AG09319 (cell line): ENCODE data around the gene EEPD1.
A peak's percentile ranks its signal among the peaks of the same experiment; 100 is the strongest.

ENCODE experiments used
- DNase-seq: peaks from one replicate; pipeline ENCODE4 v3.0.0-alpha.2; 2010; ENCODE audit warnings: low read depth; ENCODE audit errors: extremely low read depth
- TF ChIP-seq, protein P1 (sequence below): IDR thresholded peaks from 2 replicates; pipeline ENCODE4 v1.5.1; 2011; ENCODE audit warnings: low read depth, mild to moderate bottlenecking, inconsistent platforms, low read length, moderate library complexity

Gene EEPD1

GRCh38 chr7:36217961-36218284, 64.9 kb downstream of the EEPD1 start:
- TF ChIP-seq, protein P1, sequence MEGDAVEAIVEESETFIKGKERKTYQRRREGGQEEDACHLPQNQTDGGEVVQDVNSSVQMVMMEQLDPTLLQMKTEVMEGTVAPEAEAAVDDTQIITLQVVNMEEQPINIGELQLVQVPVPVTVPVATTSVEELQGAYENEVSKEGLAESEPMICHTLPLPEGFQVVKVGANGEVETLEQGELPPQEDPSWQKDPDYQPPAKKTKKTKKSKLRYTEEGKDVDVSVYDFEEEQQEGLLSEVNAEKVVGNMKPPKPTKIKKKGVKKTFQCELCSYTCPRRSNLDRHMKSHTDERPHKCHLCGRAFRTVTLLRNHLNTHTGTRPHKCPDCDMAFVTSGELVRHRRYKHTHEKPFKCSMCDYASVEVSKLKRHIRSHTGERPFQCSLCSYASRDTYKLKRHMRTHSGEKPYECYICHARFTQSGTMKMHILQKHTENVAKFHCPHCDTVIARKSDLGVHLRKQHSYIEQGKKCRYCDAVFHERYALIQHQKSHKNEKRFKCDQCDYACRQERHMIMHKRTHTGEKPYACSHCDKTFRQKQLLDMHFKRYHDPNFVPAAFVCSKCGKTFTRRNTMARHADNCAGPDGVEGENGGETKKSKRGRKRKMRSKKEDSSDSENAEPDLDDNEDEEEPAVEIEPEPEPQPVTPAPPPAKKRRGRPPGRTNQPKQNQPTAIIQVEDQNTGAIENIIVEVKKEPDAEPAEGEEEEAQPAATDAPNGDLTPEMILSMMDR: no peak
- no peak for DNase-seq

DNA sequence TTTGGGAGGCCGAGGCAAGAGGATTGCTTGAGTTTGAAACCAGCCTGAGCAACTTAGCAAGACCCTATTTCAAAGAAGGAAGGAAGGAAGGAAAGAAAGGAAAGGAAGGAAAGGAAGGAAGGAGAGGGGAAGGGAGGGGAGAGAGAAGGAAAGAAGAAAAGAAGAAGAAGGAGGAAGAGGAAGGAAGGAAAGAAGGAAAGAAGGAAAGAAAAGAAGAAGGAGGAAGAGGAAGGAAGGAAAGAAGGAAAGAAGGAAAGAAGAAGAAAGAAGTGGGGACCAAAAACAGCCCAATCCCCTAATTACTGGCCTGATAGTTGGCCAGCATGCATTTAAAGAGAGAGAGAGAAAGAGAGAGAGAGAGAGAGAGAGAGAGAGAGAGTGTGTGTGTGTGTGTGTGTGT, 66.4 kb downstream of the EEPD1 start:
- TF ChIP-seq, protein P1: no peak
- DNase-seq: no peak

DNA sequence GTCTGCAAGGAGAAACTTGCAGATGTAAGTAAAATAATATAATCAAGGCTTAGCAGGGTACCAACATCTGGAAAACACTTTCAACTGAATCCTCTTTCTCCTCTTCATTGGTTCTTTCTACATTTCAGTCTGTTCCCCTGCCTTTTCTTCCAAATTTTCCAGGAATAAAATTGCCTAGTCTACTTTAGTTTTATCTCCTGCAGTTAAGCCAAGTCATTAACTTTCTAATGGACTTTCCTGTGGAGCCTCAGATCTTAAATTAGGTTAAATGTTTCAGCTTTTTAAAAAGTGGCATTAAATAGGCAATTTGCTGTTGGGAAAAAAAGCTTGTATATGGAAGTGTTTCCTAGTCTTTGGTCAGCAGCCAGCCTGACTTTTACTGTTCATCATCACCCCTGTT, 70.8 kb downstream of the EEPD1 start:
- no peak for DNase-seq
- TF ChIP-seq, protein P1: no peak

GRCh38 chr7:36224934-36225858, 72.1 kb downstream of the EEPD1 start:
- no peak for DNase-seq
- TF ChIP-seq, protein P1: no peak

DNA sequence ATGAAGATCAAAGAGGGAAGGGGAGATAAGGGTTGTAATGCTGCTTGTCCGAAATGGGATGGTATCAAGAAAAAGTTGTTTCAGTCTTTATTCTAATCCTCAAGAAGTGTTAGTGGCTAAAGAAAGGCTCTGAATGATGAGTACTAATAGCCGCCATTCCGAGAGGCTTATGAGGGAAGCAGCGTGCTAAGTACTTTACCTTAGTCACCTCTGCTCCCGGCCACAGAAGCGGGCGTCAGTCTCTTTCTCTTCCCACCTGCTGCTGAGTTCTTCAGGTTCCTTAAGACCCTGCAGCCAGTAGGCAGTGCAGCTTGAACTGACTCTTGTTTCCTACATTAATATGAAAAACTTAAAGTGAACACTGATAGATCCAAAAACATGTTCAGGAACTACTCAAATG, 73.1 kb downstream of the EEPD1 start:
- no peak for DNase-seq
- TF ChIP-seq, protein P1: no peak

GRCh38 chr7:36227223-36227622, 74.2 kb downstream of the EEPD1 start:
- peak; percentile 54 for DNase-seq
- TF ChIP-seq, protein P1: no peak

DNA sequence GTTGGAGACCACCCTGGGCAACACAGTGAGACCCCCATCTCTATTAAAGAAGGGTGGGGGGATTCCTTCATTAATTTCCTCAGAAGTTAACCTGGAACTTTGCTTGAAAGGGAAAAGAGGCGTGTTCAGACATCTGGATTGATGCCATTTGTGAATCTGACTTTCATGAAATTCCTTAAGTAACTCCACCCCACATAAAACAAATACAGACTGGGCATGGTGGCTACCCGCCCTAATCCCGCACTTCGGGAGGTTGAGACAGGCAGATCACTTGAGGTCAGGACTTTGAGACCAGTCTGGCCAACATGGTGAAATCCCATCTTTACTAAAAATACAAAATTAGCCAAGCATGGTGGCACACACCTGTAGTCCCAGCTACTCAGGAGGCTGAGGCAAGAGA, 75.0 kb downstream of the EEPD1 start:
- DNase-seq: no peak
- TF ChIP-seq, protein P1: no peak
